HepG2 (cell line): ENCODE measurements around the gene WDR13. TPM values are rescaled to one million over a fixed set of nuclear protein-coding genes. Genes with fewer than 3 reads are reported as not detected.

Source experiments
- AHR ChIP-seq: IDR thresholded peaks from 2 replicates; pipeline ENCODE4 v1.6.1; 2018; ENCODE audit warnings: missing genetic modification reagents, missing compliant biosample characterization
- HMG20A ChIP-seq: IDR thresholded peaks from 2 replicates; pipeline ENCODE4 v1.6.1; 2016; ENCODE audit warnings: borderline replicate concordance
- HOXA9 ChIP-seq: sonication (generic); formaldehyde crosslinking; IDR thresholded peaks from 2 replicates; pipeline ENCODE4 v1.8.1; 2022; ENCODE audit warnings: missing genetic modification reagents, mild to moderate bottlenecking, moderate library complexity, borderline replicate concordance
- MAFF ChIP-seq: IDR thresholded peaks from 2 replicates; pipeline ENCODE4 v1.6.1; 2011; ENCODE audit warnings: low read depth, low read length, improper control_type of control experiment
- MAFG ChIP-seq: sonication (generic); formaldehyde crosslinking; IDR thresholded peaks from 2 replicates; pipeline ENCODE4 v1.5.1; 2020; ENCODE audit warnings: mild to moderate bottlenecking, missing genetic modification reagents
- RAD21 ChIP-seq: fragments of 450-650 bp; formaldehyde crosslinking; IDR thresholded peaks from 2 replicates; pipeline ENCODE4 v1.5.0; 2020; ENCODE audit warnings: mild to moderate bottlenecking
- ZNF12 ChIP-seq: sonication (generic); formaldehyde crosslinking; IDR thresholded peaks from 2 replicates; pipeline ENCODE4 v1.5.0; 2020; ENCODE audit warnings: missing genetic modification reagents
- ZNF563 ChIP-seq: sonication (generic); formaldehyde crosslinking; IDR thresholded peaks from 2 replicates; pipeline ENCODE4 v1.8.0; 2022; ENCODE audit warnings: mild to moderate bottlenecking, moderate library complexity, missing genetic modification reagents
- ZNF605 ChIP-seq: sonication (generic); formaldehyde crosslinking; IDR thresholded peaks from 2 replicates; pipeline ENCODE4 v1.8.0; 2022; ENCODE audit warnings: mild to moderate bottlenecking, missing genetic modification reagents
- ZNF792 ChIP-seq: IDR thresholded peaks from 2 replicates; pipeline ENCODE4 v1.6.1; 2016
- polyA plus RNA-seq, 8 experiments: library from polyadenylated mRNA; depleted of rRNA in 3 of 8; stranded (reverse) in 7 of 8; unstranded in 1 of 8; fragments of >200 nt; fragmentation: Illumina TruSeq in 4 of 8; extraction: Trizol in 4 of 8; gene quantifications; 2 replicates each; pipeline versions ENCODE4 v1.2.1 to v1.2.3, GENCODE V29; 2011 to 2016; ENCODE audit warnings: low read depth in 4 of 8, missing spikeins in 1 of 8, mixed read lengths in 1 of 8; ENCODE audit not compliant: insufficient read depth in 1 of 8
- total RNA-seq, 5 experiments: library from RNA; depleted of rRNA; stranded (reverse); fragments of >200 nt; fragmentation: Illumina TruSeq; extraction: Trizol; gene quantifications; 2 replicates each; pipeline ENCODE4 v1.2.3, GENCODE V29; 2016; ENCODE audit warnings: low read depth in 1 of 5
- TF ChIP-seq, protein P1 (sequence below): sonication (generic); formaldehyde crosslinking; IDR thresholded peaks from 2 replicates; pipeline ENCODE4 v1.4.0; 2020; ENCODE audit warnings: mild to moderate bottlenecking, missing genetic modification reagents
- TF ChIP-seq, protein P2 (sequence below): sonication (generic); formaldehyde crosslinking; IDR thresholded peaks from 2 replicates; pipeline ENCODE4 v1.5.0; 2020; ENCODE audit warnings: mild to moderate bottlenecking, missing genetic modification reagents, borderline replicate concordance
- TF ChIP-seq, protein P3 (sequence below): sonication (generic); formaldehyde crosslinking; IDR thresholded peaks from 2 replicates; pipeline ENCODE4 v1.8.0; 2022; ENCODE audit warnings: missing genetic modification reagents, mild to moderate bottlenecking, borderline replicate concordance
- TF ChIP-seq, protein P4 (sequence below): sonication (generic); formaldehyde crosslinking; conservative IDR thresholded peaks from 2 replicates; pipeline ENCODE4 v1.8.0; 2022; ENCODE audit warnings: low read depth, missing genetic modification reagents
- TF ChIP-seq, protein P5 (sequence below): sonication (generic); formaldehyde crosslinking; IDR thresholded peaks from 2 replicates; pipeline ENCODE4 v1.5.1; 2020; ENCODE audit warnings: mild to moderate bottlenecking, missing genetic modification reagents, moderate library complexity

WDR13 gene
- total and polyA plus RNA-seq, 2 of the 13 experiments (the other 11 are each of a cell fraction or from before 2014, with no cell fraction given) = 28.7 to 37.1 TPM

DNA sequence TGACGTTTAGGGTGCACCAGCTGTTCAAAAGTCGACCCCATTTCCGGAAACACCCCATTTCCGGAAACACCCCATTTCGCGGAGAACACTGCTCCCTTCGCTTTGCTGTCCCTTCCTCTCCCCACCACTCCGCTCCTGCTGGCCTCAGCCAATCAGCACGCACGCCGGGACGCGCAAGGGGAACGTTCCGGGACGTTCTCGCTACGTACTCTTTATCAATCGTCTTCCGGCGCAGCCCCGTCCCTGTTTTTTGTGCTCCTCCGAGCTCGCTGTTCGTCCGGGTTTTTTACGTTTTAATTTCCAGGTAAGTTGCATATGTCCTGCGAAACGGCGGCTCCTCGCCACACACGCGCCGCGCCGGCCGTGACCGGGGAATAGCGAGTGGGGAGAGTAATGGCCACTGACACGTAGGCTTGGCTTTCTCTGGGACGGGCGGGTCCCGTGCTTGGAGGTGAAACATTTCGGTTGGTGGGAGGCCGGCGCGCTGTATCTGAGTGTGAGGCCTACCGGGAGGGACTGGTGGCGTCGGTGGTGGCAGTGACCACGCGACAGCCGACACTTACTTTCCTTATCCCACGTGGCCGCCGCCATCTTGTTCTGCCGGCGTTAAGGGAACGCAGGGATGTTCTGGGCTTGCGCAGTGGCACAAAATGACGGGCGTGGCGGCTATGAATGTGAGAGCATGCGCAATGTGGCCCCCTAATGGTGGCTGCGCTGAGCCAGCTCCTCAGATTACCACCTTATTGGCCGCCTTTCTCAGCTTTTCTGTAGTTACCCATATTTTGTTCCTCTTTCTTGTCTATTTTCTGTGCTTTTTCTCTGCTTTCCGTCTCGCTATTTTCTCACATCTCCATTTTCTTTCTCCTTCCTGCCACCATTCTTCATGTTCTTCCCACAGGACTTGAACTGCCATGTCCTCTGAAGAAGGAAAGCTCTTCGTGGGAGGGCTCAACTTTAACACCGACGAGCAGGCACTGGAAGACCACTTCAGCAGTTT, 22.7 kb upstream of the WDR13 start, which contains the start of gene RBM3 (continued):
- TF ChIP-seq, protein P1, sequence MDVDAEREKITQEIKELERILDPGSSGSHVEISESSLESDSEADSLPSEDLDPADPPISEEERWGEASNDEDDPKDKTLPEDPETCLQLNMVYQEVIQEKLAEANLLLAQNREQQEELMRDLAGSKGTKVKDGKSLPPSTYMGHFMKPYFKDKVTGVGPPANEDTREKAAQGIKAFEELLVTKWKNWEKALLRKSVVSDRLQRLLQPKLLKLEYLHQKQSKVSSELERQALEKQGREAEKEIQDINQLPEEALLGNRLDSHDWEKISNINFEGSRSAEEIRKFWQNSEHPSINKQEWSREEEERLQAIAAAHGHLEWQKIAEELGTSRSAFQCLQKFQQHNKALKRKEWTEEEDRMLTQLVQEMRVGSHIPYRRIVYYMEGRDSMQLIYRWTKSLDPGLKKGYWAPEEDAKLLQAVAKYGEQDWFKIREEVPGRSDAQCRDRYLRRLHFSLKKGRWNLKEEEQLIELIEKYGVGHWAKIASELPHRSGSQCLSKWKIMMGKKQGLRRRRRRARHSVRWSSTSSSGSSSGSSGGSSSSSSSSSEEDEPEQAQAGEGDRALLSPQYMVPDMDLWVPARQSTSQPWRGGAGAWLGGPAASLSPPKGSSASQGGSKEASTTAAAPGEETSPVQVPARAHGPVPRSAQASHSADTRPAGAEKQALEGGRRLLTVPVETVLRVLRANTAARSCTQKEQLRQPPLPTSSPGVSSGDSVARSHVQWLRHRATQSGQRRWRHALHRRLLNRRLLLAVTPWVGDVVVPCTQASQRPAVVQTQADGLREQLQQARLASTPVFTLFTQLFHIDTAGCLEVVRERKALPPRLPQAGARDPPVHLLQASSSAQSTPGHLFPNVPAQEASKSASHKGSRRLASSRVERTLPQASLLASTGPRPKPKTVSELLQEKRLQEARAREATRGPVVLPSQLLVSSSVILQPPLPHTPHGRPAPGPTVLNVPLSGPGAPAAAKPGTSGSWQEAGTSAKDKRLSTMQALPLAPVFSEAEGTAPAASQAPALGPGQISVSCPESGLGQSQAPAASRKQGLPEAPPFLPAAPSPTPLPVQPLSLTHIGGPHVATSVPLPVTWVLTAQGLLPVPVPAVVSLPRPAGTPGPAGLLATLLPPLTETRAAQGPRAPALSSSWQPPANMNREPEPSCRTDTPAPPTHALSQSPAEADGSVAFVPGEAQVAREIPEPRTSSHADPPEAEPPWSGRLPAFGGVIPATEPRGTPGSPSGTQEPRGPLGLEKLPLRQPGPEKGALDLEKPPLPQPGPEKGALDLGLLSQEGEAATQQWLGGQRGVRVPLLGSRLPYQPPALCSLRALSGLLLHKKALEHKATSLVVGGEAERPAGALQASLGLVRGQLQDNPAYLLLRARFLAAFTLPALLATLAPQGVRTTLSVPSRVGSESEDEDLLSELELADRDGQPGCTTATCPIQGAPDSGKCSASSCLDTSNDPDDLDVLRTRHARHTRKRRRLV (CRISPR knock-in tag) = 0 out of 2 replicates have a peak, but pooled peaks have one; percentile 43
- TF ChIP-seq, protein P2, sequence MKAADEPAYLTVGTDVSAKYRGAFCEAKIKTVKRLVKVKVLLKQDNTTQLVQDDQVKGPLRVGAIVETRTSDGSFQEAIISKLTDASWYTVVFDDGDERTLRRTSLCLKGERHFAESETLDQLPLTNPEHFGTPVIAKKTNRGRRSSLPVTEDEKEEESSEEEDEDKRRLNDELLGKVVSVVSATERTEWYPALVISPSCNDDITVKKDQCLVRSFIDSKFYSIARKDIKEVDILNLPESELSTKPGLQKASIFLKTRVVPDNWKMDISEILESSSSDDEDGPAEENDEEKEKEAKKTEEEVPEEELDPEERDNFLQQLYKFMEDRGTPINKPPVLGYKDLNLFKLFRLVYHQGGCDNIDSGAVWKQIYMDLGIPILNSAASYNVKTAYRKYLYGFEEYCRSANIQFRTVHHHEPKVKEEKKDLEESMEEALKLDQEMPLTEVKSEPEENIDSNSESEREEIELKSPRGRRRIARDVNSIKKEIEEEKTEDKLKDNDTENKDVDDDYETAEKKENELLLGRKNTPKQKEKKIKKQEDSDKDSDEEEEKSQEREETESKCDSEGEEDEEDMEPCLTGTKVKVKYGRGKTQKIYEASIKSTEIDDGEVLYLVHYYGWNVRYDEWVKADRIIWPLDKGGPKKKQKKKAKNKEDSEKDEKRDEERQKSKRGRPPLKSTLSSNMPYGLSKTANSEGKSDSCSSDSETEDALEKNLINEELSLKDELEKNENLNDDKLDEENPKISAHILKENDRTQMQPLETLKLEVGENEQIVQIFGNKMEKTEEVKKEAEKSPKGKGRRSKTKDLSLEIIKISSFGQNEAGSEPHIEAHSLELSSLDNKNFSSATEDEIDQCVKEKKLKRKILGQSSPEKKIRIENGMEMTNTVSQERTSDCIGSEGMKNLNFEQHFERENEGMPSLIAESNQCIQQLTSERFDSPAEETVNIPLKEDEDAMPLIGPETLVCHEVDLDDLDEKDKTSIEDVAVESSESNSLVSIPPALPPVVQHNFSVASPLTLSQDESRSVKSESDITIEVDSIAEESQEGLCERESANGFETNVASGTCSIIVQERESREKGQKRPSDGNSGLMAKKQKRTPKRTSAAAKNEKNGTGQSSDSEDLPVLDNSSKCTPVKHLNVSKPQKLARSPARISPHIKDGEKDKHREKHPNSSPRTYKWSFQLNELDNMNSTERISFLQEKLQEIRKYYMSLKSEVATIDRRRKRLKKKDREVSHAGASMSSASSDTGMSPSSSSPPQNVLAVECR (CRISPR knock-in tag) = peak; percentile 84
- TF ChIP-seq MAFF = no peak
- TF ChIP-seq ZNF12 (CRISPR knock-in tag) = no peak
- no peak for TF ChIP-seq MAFG (CRISPR knock-in tag)
- TF ChIP-seq, protein P3, sequence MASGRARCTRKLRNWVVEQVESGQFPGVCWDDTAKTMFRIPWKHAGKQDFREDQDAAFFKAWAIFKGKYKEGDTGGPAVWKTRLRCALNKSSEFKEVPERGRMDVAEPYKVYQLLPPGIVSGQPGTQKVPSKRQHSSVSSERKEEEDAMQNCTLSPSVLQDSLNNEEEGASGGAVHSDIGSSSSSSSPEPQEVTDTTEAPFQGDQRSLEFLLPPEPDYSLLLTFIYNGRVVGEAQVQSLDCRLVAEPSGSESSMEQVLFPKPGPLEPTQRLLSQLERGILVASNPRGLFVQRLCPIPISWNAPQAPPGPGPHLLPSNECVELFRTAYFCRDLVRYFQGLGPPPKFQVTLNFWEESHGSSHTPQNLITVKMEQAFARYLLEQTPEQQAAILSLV (CRISPR knock-in tag) = peak; percentile 82; the same call in 1 of the 2 replicates
- no peak for TF ChIP-seq HOXA9 (CRISPR knock-in tag)
- peak; percentile 71 for TF ChIP-seq ZNF605
- TF ChIP-seq HMG20A = no peak
- no peak for TF ChIP-seq AHR (CRISPR knock-in tag)
- TF ChIP-seq RAD21 (CRISPR knock-in tag) = no peak
- no peak for TF ChIP-seq ZNF792 (CRISPR knock-in tag)
- TF ChIP-seq, protein P4, sequence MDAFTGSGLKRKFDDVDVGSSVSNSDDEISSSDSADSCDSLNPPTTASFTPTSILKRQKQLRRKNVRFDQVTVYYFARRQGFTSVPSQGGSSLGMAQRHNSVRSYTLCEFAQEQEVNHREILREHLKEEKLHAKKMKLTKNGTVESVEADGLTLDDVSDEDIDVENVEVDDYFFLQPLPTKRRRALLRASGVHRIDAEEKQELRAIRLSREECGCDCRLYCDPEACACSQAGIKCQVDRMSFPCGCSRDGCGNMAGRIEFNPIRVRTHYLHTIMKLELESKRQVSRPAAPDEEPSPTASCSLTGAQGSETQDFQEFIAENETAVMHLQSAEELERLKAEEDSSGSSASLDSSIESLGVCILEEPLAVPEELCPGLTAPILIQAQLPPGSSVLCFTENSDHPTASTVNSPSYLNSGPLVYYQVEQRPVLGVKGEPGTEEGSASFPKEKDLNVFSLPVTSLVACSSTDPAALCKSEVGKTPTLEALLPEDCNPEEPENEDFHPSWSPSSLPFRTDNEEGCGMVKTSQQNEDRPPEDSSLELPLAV (CRISPR knock-in tag) = no peak
- TF ChIP-seq, protein P5, sequence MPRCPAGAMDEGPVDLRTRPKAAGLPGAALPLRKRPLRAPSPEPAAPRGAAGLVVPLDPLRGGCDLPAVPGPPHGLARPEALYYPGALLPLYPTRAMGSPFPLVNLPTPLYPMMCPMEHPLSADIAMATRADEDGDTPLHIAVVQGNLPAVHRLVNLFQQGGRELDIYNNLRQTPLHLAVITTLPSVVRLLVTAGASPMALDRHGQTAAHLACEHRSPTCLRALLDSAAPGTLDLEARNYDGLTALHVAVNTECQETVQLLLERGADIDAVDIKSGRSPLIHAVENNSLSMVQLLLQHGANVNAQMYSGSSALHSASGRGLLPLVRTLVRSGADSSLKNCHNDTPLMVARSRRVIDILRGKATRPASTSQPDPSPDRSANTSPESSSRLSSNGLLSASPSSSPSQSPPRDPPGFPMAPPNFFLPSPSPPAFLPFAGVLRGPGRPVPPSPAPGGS (CRISPR knock-in tag) = no peak
- TF ChIP-seq ZNF563 (CRISPR knock-in tag) = no peak
